Thyroid gland (tissue), 4 donors: Measurements from ENCODE around the gene COG4. TPM values are rescaled to one million over a fixed set of nuclear protein-coding genes. Genes with fewer than 3 reads are reported as not detected.

ENCODE experiments used
- DNase-seq, 2 donors: peaks; one replicate each; pipeline ENCODE4 v3.0.0-alpha.2; 2019
- H3K27ac ChIP-seq, 3 donors: fragments of 200-600 bp; sonication (generic); 1 replicate in 2 of 3; 2 replicates in 1 of 3; pipeline ENCODE4 v1.5.1; 2016 to 2019; ENCODE audit warnings: mild to moderate bottlenecking in 1 of 3, moderate library complexity in 1 of 3
- H3K27me3 ChIP-seq: fragments of 200-600 bp; sonication (generic); one replicate; pipeline ENCODE4 v1.5.1; 2019
- H3K36me3 ChIP-seq, 2 donors: fragments of 200-600 bp; sonication (generic); one replicate each; pipeline ENCODE4 v1.5.1; 2016 to 2019
- H3K4me1 ChIP-seq, 2 donors: fragments of 200-600 bp; sonication (generic); one replicate each; pipeline ENCODE4 v1.5.1; 2017 to 2019
- H3K4me3 ChIP-seq, 3 donors: fragments of 200-600 bp; sonication (generic); replicated peaks in 1 of 3; 1 replicate in 2 of 3; 2 replicates in 1 of 3; pipeline ENCODE4 v1.5.1; 2016; ENCODE audit warnings: mild to moderate bottlenecking in 1 of 3
- H3K9me3 ChIP-seq: fragments of 200-600 bp; sonication (generic); one replicate; pipeline ENCODE4 v1.5.1; 2017
- CTCF ChIP-seq, 6 experiments: fragments of 200-600 bp in 3 of 6; fragments of 450-650 bp in 3 of 6; sonication (generic) in 3 of 6; IDR thresholded peaks; one replicate each; pipeline ENCODE4 v1.5.1; 2016 to 2019; ENCODE audit warnings: antibody characterized with exemption in 6 of 6, mild to moderate bottlenecking in 2 of 6, inconsistent platforms in 1 of 6, moderate library complexity in 1 of 6
- POLR2A ChIP-seq, 2 donors: fragments of 450-650 bp; IDR thresholded peaks; one replicate each; pipeline ENCODE4 v1.6.1; 2017; ENCODE audit warnings: antibody characterized with exemption in 2 of 2, mild to moderate bottlenecking in 2 of 2, moderate library complexity in 1 of 2
- WGBS, 2 donors: methylation state at CpG; one replicate each; pipeline ENCODE4 v1.1.5; 2017; 5-methylcytosine and 5-hydroxymethylcytosine counted together
- intact Hi-C: fragments of 100-400 bp; cut with DNase I; formaldehyde crosslinking; loops from one replicate; pipeline ENCODE4 v1.15.1; 2023
- total RNA-seq, 4 donors: library from RNA; depleted of rRNA; stranded (reverse); fragments of >200 nt; gene quantifications; one replicate each; pipeline ENCODE4 v1.2.3, GENCODE V29; 2016

COG4 gene
- total RNA-seq, 4 donors from 2014 or later: 39.6 to 88.4 (median 66.7) TPM

GRCh38 chr16:70434484-70435260 lies 88.7 kb downstream of the COG4 start:
- no peaks in the 10 kb centered on the region for H3K9me3 ChIP-seq
- no peaks in the 10 kb centered on the region for H3K36me3 ChIP-seq
- peaks cover 61 to 78% of the 10 kb centered on the region in 2 donors for H3K4me1 ChIP-seq
- TF ChIP-seq CTCF (IDR thresholded peaks at IDR 0.05): no peak
- TF ChIP-seq POLR2A (IDR thresholded peaks at IDR 0.05): no peak
- no peaks in the 10 kb centered on the region for H3K27me3 ChIP-seq
- DNase-seq: peak; percentile 93 to 95
- WGBS, 2 donors: 28 to 49% methylated on average over 6 of the region's 6 CpGs
- H3K27ac ChIP-seq: peak overlapping the region; percentile 38 to 74 (median 54)
- no peak overlapping the region for H3K4me3 ChIP-seq
- intact Hi-C loops: no loop called here

GRCh38 chr16:70433458-70434103 lies 89.8 kb downstream of the COG4 start:
- no peaks in the 10 kb centered on the region for H3K36me3 ChIP-seq
- intact Hi-C loops: no loop called here
- H3K4me3 ChIP-seq: no peak overlapping the region
- H3K4me1 ChIP-seq: peaks cover 66 to 86% of the 10 kb centered on the region in 2 donors
- no peaks in the 10 kb centered on the region for H3K27me3 ChIP-seq
- peak overlapping the region in 2 of 3 donors; percentile 61 to 74 for H3K27ac ChIP-seq
- TF ChIP-seq CTCF (IDR thresholded peaks at IDR 0.05): no peak
- TF ChIP-seq POLR2A (IDR thresholded peaks at IDR 0.05): no peak
- no peak for DNase-seq
- 60 to 66% methylated on average over 5 of the region's 5 CpGs for WGBS, 2 donors
- H3K9me3 ChIP-seq: no peaks in the 10 kb centered on the region

- no peak for DNase-seq
- no peaks in the 10 kb centered on the region for H3K9me3 ChIP-seq
- intact Hi-C loops: no loop called here
- peaks cover 66 to 88% of the 10 kb centered on the region in 2 donors for H3K4me1 ChIP-seq
- no peak for TF ChIP-seq CTCF (IDR thresholded peaks at IDR 0.05)
- no peak for TF ChIP-seq POLR2A (IDR thresholded peaks at IDR 0.05)
- H3K4me3 ChIP-seq: no peak overlapping the region
- 43 to 45% methylated on average over 12 of the region's 12 CpGs for whole genome bisulfite sequencing, 2 donors
- H3K36me3 ChIP-seq: no peaks in the 10 kb centered on the region
- peak overlapping the region in 2 of 3 donors; percentile 61 to 74 for H3K27ac ChIP-seq
- no peaks in the 10 kb centered on the region for H3K27me3 ChIP-seq
Observed at GRCh38 chr16:70432723-70433457, 90.5 kb downstream of the COG4 start.

GRCh38 chr16:70432356-70432722 lies 91.0 kb downstream of the COG4 start:
- Histone ChIP-seq H3K4me1 (peaks cover 64 to 88% of the 10 kb centered on the region in 2 donors), H3K27me3 (no peaks in the 10 kb centered on the region)
- intact Hi-C loops: no loop called here

More at GRCh38 chr16:70432356-70432722, 91.0 kb downstream of the COG4 start:
- Histone ChIP-seq H3K36me3 (no peaks in the 10 kb centered on the region), H3K4me3 (no peak overlapping the region), H3K27ac (peak overlapping the region in 2 of 3 donors; percentile 61 to 74), H3K9me3 (no peaks in the 10 kb centered on the region)
- no peak for DNase-seq
- TF ChIP-seq CTCF (IDR thresholded peaks at IDR 0.05) (no peak), POLR2A (IDR thresholded peaks at IDR 0.05) (no peak)
- WGBS, 2 donors: 44 to 55% methylated on average over 3 of the region's 3 CpGs
